HL-60 (cell line): ENCODE results near the gene MYH9.

Experiments used
- CTCF ChIP-seq: IDR thresholded peaks from one replicate; pipeline ENCODE4 v1.5.1; 2011; ENCODE audit warnings: low read length, control low read depth, inconsistent platforms; ENCODE audit not compliant: insufficient read depth
- POLR2AphosphoS5 ChIP-seq: IDR thresholded peaks from 2 replicates; pipeline ENCODE4 v1.6.1; 2012; ENCODE audit warnings: low read depth
- SPI1 ChIP-seq: IDR thresholded peaks from 2 replicates; pipeline ENCODE4 v1.6.1; 2012; ENCODE audit warnings: low read depth, mild to moderate bottlenecking, borderline replicate concordance
- TF ChIP-seq, protein P1 (sequence below): IDR thresholded peaks from 2 replicates; pipeline ENCODE4 v1.6.1; 2012; ENCODE audit warnings: low read depth; ENCODE audit not compliant: insufficient replicate concordance

- no peak for TF ChIP-seq CTCF
- TF ChIP-seq POLR2AphosphoS5, result 0 out of 2 replicates have a peak, but pooled peaks have one; percentile 21
- TF ChIP-seq, protein P1, sequence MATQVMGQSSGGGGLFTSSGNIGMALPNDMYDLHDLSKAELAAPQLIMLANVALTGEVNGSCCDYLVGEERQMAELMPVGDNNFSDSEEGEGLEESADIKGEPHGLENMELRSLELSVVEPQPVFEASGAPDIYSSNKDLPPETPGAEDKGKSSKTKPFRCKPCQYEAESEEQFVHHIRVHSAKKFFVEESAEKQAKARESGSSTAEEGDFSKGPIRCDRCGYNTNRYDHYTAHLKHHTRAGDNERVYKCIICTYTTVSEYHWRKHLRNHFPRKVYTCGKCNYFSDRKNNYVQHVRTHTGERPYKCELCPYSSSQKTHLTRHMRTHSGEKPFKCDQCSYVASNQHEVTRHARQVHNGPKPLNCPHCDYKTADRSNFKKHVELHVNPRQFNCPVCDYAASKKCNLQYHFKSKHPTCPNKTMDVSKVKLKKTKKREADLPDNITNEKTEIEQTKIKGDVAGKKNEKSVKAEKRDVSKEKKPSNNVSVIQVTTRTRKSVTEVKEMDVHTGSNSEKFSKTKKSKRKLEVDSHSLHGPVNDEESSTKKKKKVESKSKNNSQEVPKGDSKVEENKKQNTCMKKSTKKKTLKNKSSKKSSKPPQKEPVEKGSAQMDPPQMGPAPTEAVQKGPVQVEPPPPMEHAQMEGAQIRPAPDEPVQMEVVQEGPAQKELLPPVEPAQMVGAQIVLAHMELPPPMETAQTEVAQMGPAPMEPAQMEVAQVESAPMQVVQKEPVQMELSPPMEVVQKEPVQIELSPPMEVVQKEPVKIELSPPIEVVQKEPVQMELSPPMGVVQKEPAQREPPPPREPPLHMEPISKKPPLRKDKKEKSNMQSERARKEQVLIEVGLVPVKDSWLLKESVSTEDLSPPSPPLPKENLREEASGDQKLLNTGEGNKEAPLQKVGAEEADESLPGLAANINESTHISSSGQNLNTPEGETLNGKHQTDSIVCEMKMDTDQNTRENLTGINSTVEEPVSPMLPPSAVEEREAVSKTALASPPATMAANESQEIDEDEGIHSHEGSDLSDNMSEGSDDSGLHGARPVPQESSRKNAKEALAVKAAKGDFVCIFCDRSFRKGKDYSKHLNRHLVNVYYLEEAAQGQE, result no peak
- TF ChIP-seq SPI1, result no peak
Observed at GRCh38 chr22:36435516-36436415, 48.0 kb upstream of the MYH9 start.
